RWPE2 (cell line): ENCODE data around the gene HBP1.

Experiments
- ATAC-seq: fragments of 200-7000 bp; cut with Tn5 transposase; 3 replicates; pipeline ENCODE4 v1.9.1; 2021; ENCODE audit warnings: low read depth
- DNase-seq: peaks from one replicate; pipeline ENCODE4 v3.0.0-alpha.2; 2020; ENCODE audit warnings: low spot score
- H3K27ac ChIP-seq: fragments of 450-650 bp; 2 replicates; pipeline ENCODE4 v1.5.1; 2017; ENCODE audit warnings: mild to moderate bottlenecking; ENCODE audit not compliant: poor library complexity, severe bottlenecking
- H3K27me3 ChIP-seq: fragments of 250-450 bp; sonication (Bioruptor Pico); 2 replicates; pipeline ENCODE4 v1.5.1; 2021; ENCODE audit warnings: mild to moderate bottlenecking, moderate library complexity; ENCODE audit not compliant: insufficient read depth, poor library complexity, severe bottlenecking
- H3K36me3 ChIP-seq: fragments of 250-450 bp; sonication (Bioruptor Pico); 2 replicates; pipeline ENCODE4 v1.5.1; 2020; ENCODE audit warnings: low read depth, mild to moderate bottlenecking, moderate library complexity
- H3K4me1 ChIP-seq: fragments of 250-450 bp; sonication (Bioruptor Pico); 2 replicates; pipeline ENCODE4 v1.5.1; 2021; ENCODE audit warnings: mild to moderate bottlenecking, moderate library complexity; ENCODE audit not compliant: insufficient read depth, poor library complexity, severe bottlenecking
- H3K4me3 ChIP-seq: fragments of 250-450 bp; sonication (Bioruptor Pico); 2 replicates; pipeline ENCODE4 v1.5.1; 2021; ENCODE audit warnings: mild to moderate bottlenecking, moderate library complexity; ENCODE audit not compliant: severe bottlenecking
- H3K9me3 ChIP-seq: fragments of 250-450 bp; sonication (Bioruptor Pico); 2 replicates; pipeline ENCODE4 v1.5.1; 2021; ENCODE audit warnings: mild to moderate bottlenecking, moderate library complexity; ENCODE audit not compliant: severe bottlenecking
- CTCF ChIP-seq: fragments of 450-650 bp; IDR thresholded peaks from one replicate; pipeline ENCODE4 v1.5.1; 2017; ENCODE audit warnings: mild to moderate bottlenecking, moderate library complexity; ENCODE audit not compliant: poor library complexity, severe bottlenecking

HBP1 gene

GRCh38 chr7:107251963-107252362 is 83.2 kb downstream of the HBP1 start:
- Histone ChIP-seq H3K4me1 (no peaks in the 10 kb centered on the region), H3K9me3 (no peaks in the 10 kb centered on the region), H3K36me3 (peaks cover 16% of the 10 kb centered on the region), H3K4me3 (no peak overlapping the region), H3K27me3 (no peaks in the 10 kb centered on the region), H3K27ac (no peak overlapping the region)
- ATAC-seq: no peak
- DNase-seq: no peak
- TF ChIP-seq CTCF: no peak
